Activated CD4-positive, CD25-positive, alpha-beta regulatory T cell treated with anti-CD3 and anti-CD28 coated beads, Interleukin-2, amount 50 U/mL, for 24 hours (primary cell): ENCODE results near the gene SLC17A6.

Experiments
- ATAC-seq, 2 donors: fragments of 150-1000 bp; cut with Tn5 transposase; one replicate each; pipeline ENCODE4 v1.10.0; 2021; ENCODE audit warnings: mild to moderate bottlenecking in 1 of 2, moderate library complexity in 1 of 2

SLC17A6 gene

GRCh38 chr11:22390283-22390655 lies 52.1 kb downstream of the SLC17A6 start:
- ATAC-seq = no peak

GRCh38 chr11:22392561-22392960 lies 54.4 kb downstream of the SLC17A6 start:
- no peak for ATAC-seq

- no peak for ATAC-seq
Observed at GRCh38 chr11:22405377-22405776, 67.2 kb downstream of the SLC17A6 start.

- ATAC-seq = no peak
Observed at GRCh38 chr11:22407267-22407666, 69.1 kb downstream of the SLC17A6 start.

GRCh38 chr11:22407921-22408320 lies 69.7 kb downstream of the SLC17A6 start:
- ATAC-seq = no peak

- ATAC-seq = no peak
Observed at GRCh38 chr11:22415476-22415875, 77.3 kb downstream of the SLC17A6 start.

- ATAC-seq = no peak
Observed at GRCh38 chr11:22416462-22416861, 78.3 kb downstream of the SLC17A6 start.

GRCh38 chr11:22426915-22427314 lies 88.7 kb downstream of the SLC17A6 start:
- ATAC-seq = no peak
